Measurements from ENCODE around the gene HIVEP2.

The HIVEP2 gene

GRCh38 chr6:142728364-142728763 is 216.6 kb downstream of the HIVEP2 start:
- Histone ChIP-seq H3K36me3 (ENCODE audit: control insufficient read depth, insufficient read depth, low read length) (no peaks in the 10 kb centered on the region), H3K27ac (no peak overlapping the region)

DNA sequence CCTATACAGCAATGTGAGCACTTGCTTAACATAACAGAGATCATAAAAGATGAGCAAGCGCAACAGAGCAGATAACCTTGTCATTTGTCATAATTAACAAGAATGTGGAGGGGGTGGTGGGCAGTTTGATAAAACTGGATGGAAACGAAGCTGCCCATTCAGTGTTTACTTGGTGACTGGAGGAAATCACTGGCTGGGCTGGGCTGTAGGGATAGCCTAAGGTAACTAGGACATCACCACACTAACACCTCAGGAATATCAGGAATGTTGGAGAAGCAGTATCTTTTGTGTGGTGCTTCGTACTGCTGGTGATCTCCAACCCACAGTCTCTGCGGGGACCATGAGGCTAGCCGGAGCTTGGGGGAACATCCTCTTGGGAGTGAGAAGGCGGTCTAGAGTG is 218.4 kb downstream of the HIVEP2 start:
- Histone ChIP-seq H3K4me2 (ENCODE audit: low read length) (no peak overlapping the region), H3K9me3 (ENCODE audit: control insufficient read depth, low read length) (no peaks in the 10 kb centered on the region), H2AFZ (no peak overlapping the region), H3K79me2 (no peaks in the 10 kb centered on the region), H3K27ac (no peak overlapping the region), H3K27me3 (ENCODE audit: control insufficient read depth, insufficient read depth, low read length) (no peaks in the 10 kb centered on the region), H3K36me3 (ENCODE audit: control insufficient read depth, insufficient read depth, low read length) (no peaks in the 10 kb centered on the region), H3K4me3 (ENCODE audit: low read depth, low read length) (no peak overlapping the region), H3K4me1 (no peaks in the 10 kb centered on the region), H3K9ac (no peak overlapping the region)
- TF ChIP-seq CTCF (IDR thresholded peaks at IDR 0.05), result no peak

More at GRCh38 chr6:142728364-142728763, 216.6 kb downstream of the HIVEP2 start:
- no peak for TF ChIP-seq CTCF (IDR thresholded peaks at IDR 0.05)
- Histone ChIP-seq H3K9ac (no peak overlapping the region), H3K27me3 (ENCODE audit: control insufficient read depth, insufficient read depth, low read length) (no peaks in the 10 kb centered on the region), H3K4me2 (ENCODE audit: low read length) (no peak overlapping the region), H3K4me1 (no peaks in the 10 kb centered on the region), H3K79me2 (no peaks in the 10 kb centered on the region), H3K9me3 (ENCODE audit: control insufficient read depth, low read length) (no peaks in the 10 kb centered on the region), H2AFZ (no peak overlapping the region), H3K4me3 (ENCODE audit: low read depth, low read length) (no peak overlapping the region)

- Histone ChIP-seq H3K79me2 (no peaks in the 10 kb centered on the region), H3K27ac (no peak overlapping the region), H3K27me3 (ENCODE audit: control insufficient read depth, insufficient read depth, low read length) (no peaks in the 10 kb centered on the region), H2AFZ (no peak overlapping the region), H3K9me3 (ENCODE audit: control insufficient read depth, low read length) (no peaks in the 10 kb centered on the region), H3K9ac (no peak overlapping the region), H3K4me2 (ENCODE audit: low read length) (no peak overlapping the region), H3K4me3 (ENCODE audit: low read depth, low read length) (no peak overlapping the region), H3K4me1 (no peaks in the 10 kb centered on the region), H3K36me3 (ENCODE audit: control insufficient read depth, insufficient read depth, low read length) (no peaks in the 10 kb centered on the region)
- TF ChIP-seq CTCF (IDR thresholded peaks at IDR 0.05), result no peak
Measured at GRCh38 chr6:142725024-142725770, 219.8 kb downstream of the HIVEP2 start.

DNA sequence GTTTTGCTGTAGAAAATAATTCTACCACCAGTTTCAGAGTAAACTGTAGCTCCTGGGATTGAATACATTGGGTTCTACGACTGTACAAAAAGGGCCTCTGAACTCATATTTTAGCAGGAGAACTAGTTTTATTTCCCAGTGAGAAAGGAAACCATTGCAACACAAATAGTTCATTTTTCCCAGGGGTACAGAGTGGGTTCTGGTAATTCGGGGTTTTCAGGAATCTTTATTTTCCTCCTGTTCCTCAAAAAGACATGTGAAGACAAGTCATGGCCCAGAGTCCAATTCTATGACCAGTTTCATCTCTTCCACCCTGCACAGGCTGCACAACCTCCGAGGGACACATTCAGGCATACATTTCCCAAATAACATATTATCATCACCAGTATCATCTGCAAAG is 222.1 kb downstream of the HIVEP2 start:
- Histone ChIP-seq H3K9me3 (ENCODE audit: control insufficient read depth, low read length) (no peaks in the 10 kb centered on the region), H3K79me2 (no peaks in the 10 kb centered on the region), H3K4me3 (ENCODE audit: low read depth, low read length) (no peak overlapping the region), H3K27ac (no peak overlapping the region), H2AFZ (no peak overlapping the region), H3K36me3 (ENCODE audit: control insufficient read depth, insufficient read depth, low read length) (no peaks in the 10 kb centered on the region), H3K9ac (no peak overlapping the region), H3K4me1 (no peaks in the 10 kb centered on the region), H3K27me3 (ENCODE audit: control insufficient read depth, insufficient read depth, low read length) (no peaks in the 10 kb centered on the region), H3K4me2 (ENCODE audit: low read length) (no peak overlapping the region)
- no peak for TF ChIP-seq CTCF (IDR thresholded peaks at IDR 0.05)

- Histone ChIP-seq H3K9ac (no peak overlapping the region), H3K4me1 (no peaks in the 10 kb centered on the region)
Measured at GRCh38 chr6:142722012-142722411, 223.0 kb downstream of the HIVEP2 start.

More at GRCh38 chr6:142722012-142722411, 223.0 kb downstream of the HIVEP2 start:
- H3K4me3 ChIP-seq (ENCODE audit: low read depth, low read length), result no peak overlapping the region
- no peaks in the 10 kb centered on the region for H3K36me3 ChIP-seq (ENCODE audit: control insufficient read depth, insufficient read depth, low read length)
- no peak overlapping the region for H3K4me2 ChIP-seq (ENCODE audit: low read length)
- no peak overlapping the region for H3K27ac ChIP-seq
- no peaks in the 10 kb centered on the region for H3K9me3 ChIP-seq (ENCODE audit: control insufficient read depth, low read length)
- no peak for TF ChIP-seq CTCF (IDR thresholded peaks at IDR 0.05)
- H3K79me2 ChIP-seq, result no peaks in the 10 kb centered on the region
- H3K27me3 ChIP-seq (ENCODE audit: control insufficient read depth, insufficient read depth, low read length), result no peaks in the 10 kb centered on the region
- no peak overlapping the region for H2AFZ ChIP-seq

All from parathyroid adenoma (tissue), 2 donors.